ENCODE measurements around the gene CD2BP2.
"Not testable (repeated sequence)": the region's sequence is repeated elsewhere in the genome, so short reads cannot be mapped to it uniquely, and the experiment has no call there.

Gene CD2BP2

DNA sequence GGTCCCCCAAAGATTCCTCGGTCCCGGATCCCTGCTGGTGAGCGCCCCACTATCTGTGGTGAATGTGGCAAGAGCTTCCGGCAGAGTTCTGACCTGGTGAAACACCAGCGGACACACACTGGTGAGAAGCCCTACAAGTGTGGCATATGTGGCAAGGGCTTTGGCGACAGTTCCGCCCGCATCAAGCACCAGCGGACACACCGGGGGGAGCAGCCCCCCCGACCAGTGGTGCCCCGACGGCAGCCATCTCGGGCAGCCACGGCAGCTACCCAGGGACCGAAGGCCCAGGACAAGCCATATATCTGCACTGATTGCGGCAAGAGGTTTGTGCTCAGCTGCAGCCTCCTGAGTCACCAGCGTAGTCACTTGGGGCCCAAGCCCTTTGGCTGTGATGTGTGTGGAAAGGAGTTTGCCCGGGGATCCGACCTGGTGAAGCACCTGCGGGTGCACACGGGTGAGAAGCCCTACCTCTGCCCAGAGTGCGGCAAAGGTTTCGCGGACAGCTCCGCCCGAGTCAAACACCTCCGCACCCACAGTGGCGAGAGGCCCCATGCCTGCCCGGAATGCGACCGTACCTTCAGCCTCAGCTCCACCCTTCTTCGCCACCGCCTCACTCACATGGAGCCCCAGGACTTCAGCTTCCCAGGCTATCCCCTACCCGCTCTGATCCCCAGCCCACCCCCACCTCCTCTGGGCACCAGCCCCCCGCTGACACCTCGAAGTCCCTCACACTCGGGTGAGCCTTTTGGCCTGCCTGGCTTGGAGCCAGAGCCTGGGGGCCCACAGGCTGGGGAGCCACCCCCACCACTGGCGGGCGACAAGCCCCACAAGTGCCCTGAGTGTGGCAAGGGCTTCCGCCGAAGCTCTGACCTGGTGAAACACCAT lies 42.9 kb upstream of the CD2BP2 start:
- peaks cover 14% of the 10 kb centered on the region for H3K4me1 ChIP-seq (ENCODE audit: low read depth, poor library complexity, severe bottlenecking)
- H4K20me1 ChIP-seq (ENCODE audit: insufficient read depth): no peaks in the 10 kb centered on the region
- no peak overlapping the region for H3K4me2 ChIP-seq
- no peak overlapping the region for H2AFZ ChIP-seq (ENCODE audit: low read depth)
- H3K79me2 ChIP-seq (ENCODE audit: insufficient read depth, low read depth): peaks cover 13% of the 10 kb centered on the region; the same call in 1 of the 2 replicates
- H3K27ac ChIP-seq: no peak overlapping the region
- TF ChIP-seq CTCF (conservative IDR thresholded peaks at IDR 0.05; ENCODE audit: low read depth, low read length): no peak
- 0 out of 2 replicates have a peak, but pooled peaks cover 3% of the 10 kb centered on the region for H3K36me3 ChIP-seq (ENCODE audit: insufficient read depth)
- no peak overlapping the region for H3K4me3 ChIP-seq (IDR thresholded peaks at IDR 0.05; ENCODE audit: insufficient read depth, low read depth, low read length)
- no peak overlapping the region for H3K9ac ChIP-seq
- no peaks in the 10 kb centered on the region for H3K27me3 ChIP-seq (ENCODE audit: insufficient read depth, low read depth)

DNA sequence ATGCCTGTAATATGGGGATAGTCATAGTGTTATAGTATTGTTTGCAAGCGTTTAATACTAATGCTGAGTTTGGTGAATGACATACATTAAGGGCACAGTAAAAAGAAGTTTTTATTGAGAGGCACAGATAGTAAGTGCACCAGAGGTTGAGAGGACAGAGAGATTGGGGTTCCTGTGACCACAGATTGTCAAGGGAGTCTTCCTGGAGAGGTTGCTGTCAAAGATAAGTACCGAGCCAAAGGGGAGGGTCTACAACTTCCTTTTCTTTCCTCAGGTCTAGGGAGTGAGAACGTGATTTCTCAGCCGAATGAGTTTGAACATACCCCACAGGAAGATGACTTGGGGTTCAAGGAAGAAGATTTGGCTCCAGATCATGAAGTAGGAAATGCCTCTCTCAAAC lies 41.9 kb upstream of the CD2BP2 start:
- H3K79me2 ChIP-seq (ENCODE audit: insufficient read depth, low read depth): peaks cover 13% of the 10 kb centered on the region; the same call in 1 of the 2 replicates
- H3K36me3 ChIP-seq (ENCODE audit: insufficient read depth): 0 out of 2 replicates have a peak, but pooled peaks cover 3% of the 10 kb centered on the region
- H3K4me2 ChIP-seq: peak overlapping the region; percentile 93; the same call in 1 of the 2 replicates
- H3K27me3 ChIP-seq (ENCODE audit: insufficient read depth, low read depth): no peaks in the 10 kb centered on the region
- no peak overlapping the region for H3K9ac ChIP-seq
- no peak for TF ChIP-seq CTCF (conservative IDR thresholded peaks at IDR 0.05; ENCODE audit: low read depth, low read length)
- H3K27ac ChIP-seq: no peak overlapping the region
- H4K20me1 ChIP-seq (ENCODE audit: insufficient read depth): no peaks in the 10 kb centered on the region
- H3K4me3 ChIP-seq (IDR thresholded peaks at IDR 0.05; ENCODE audit: insufficient read depth, low read depth, low read length): no peak overlapping the region
- H3K4me1 ChIP-seq (ENCODE audit: low read depth, poor library complexity, severe bottlenecking): peaks cover 14% of the 10 kb centered on the region
- H2AFZ ChIP-seq (ENCODE audit: low read depth): no peak overlapping the region

- Histone ChIP-seq H3K4me2 (peak overlapping the region; percentile 93), H3K79me2 (ENCODE audit: insufficient read depth, low read depth) (peaks cover 13% of the 10 kb centered on the region; the same call in 1 of the 2 replicates), H3K4me1 (ENCODE audit: low read depth, poor library complexity, severe bottlenecking) (peaks cover 14% of the 10 kb centered on the region)
- not testable (repeated sequence) for H2AFZ ChIP-seq (ENCODE audit: low read depth); H4K20me1 ChIP-seq (ENCODE audit: insufficient read depth); H3K9ac ChIP-seq; H3K27me3 ChIP-seq (ENCODE audit: insufficient read depth, low read depth); H3K36me3 ChIP-seq (ENCODE audit: insufficient read depth); H3K4me3 ChIP-seq (IDR thresholded peaks at IDR 0.05; ENCODE audit: insufficient read depth, low read depth, low read length); H3K27ac ChIP-seq
Measured at GRCh38 chr16:30396627-30397026, 41.5 kb upstream of the CD2BP2 start.

DNA sequence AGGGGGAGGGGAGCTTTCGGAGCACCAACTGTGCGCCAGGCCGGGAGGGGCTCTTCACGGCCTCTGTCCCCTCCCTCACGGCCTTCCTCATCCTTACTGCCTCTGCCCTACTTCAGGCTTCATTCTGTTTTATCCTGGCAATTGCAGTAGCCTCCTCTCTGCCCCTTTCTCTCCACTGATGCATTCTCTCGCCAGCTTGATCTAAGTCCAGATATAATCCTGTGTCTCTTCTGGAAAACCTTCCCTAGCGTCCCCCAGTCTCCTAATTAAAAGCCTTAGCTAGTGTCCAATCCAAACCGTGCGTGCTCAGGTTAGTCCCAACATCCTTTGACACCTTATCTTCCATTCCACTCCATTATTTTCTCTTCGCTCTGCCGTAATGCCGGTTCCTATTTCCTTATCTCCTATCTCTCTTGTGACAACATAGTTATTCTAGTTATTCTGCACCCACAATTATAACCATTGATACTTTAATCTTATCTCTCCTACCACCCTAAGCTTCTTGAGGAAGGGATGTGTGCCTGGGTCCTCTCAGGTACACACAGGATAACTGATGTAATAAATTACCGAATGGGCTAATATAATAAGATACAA lies 41.0 kb upstream of the CD2BP2 start:
- Histone ChIP-seq H3K4me2 (peak overlapping the region; percentile 93), H3K4me3 (IDR thresholded peaks at IDR 0.05; ENCODE audit: insufficient read depth, low read depth, low read length) (no peak overlapping the region), H3K27me3 (ENCODE audit: insufficient read depth, low read depth) (no peaks in the 10 kb centered on the region), H3K79me2 (ENCODE audit: insufficient read depth, low read depth) (peaks cover 13% of the 10 kb centered on the region; the same call in 1 of the 2 replicates), H3K36me3 (ENCODE audit: insufficient read depth) (0 out of 2 replicates have a peak, but pooled peaks cover 3% of the 10 kb centered on the region), H2AFZ (ENCODE audit: low read depth) (peak overlapping the region; percentile 87), H3K9ac (peak overlapping the region; percentile 60; the same call in 1 of the 2 replicates), H3K4me1 (ENCODE audit: low read depth, poor library complexity, severe bottlenecking) (peaks cover 14% of the 10 kb centered on the region), H4K20me1 (ENCODE audit: insufficient read depth) (no peaks in the 10 kb centered on the region), H3K27ac (peak overlapping the region; percentile 36; the same call in 1 of the 2 replicates)
- TF ChIP-seq CTCF (conservative IDR thresholded peaks at IDR 0.05; ENCODE audit: low read depth, low read length): no peak
